C4-2B (cell line): ENCODE data around the gene CATSPER3.

ENCODE experiments used
- H3K27ac ChIP-seq: fragments of 450-650 bp; 2 replicates; pipeline ENCODE4 v1.5.1; 2017
- CTCF ChIP-seq: fragments of 450-650 bp; conservative IDR thresholded peaks from 2 replicates; pipeline ENCODE4 v1.5.1; 2017; ENCODE audit warnings: mild to moderate bottlenecking
- ZFX ChIP-seq: fragments of 450-650 bp; IDR thresholded peaks from 2 replicates; pipeline ENCODE4 v1.6.1; 2017

Gene CATSPER3

GRCh38 chr5:135019314-135019713 is 51.6 kb downstream of the CATSPER3 start:
- TF ChIP-seq CTCF (no peak), ZFX (no peak)
- H3K27ac ChIP-seq, result no peak overlapping the region

DNA sequence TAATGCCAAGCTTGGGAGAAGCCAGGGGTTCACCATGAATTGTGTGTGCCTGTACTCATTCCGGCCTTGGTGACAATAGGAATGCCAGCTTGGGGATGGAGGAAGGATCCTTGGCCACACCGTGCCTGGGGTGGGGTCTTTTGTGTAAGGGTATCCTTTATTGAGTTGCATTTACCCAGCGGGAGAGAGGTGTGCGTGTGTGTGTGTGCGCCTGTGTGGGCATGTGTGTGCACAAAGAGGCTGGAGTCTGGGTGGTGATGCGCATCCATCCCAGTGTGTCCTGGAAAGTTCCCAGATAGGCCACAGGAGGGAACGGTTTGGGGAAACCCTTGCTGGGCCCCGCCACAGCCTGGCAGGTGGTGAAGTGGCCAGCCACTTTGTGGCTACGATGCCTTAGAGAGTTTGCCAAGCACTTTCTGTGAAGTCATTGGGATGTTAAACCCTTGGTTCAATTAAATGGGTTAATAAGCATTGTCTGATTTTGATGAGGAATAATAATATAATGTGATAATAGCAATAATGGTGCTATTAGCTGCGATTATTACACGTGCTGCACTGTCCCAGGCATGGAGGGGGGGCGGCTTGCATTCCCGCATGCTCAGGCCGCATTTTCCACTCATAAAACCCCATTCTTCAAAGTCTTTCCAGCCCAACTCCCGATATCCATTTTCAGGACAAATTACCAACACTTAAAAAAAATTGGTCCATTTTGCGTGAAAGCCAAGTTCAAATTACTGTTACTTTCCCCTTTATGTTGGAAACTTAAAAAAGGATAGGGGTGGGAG is 52.6 kb downstream of the CATSPER3 start:
- TF ChIP-seq ZFX (no peak), CTCF (no peak)

GRCh38 chr5:135024956-135025729 is 57.4 kb downstream of the CATSPER3 start:
- TF ChIP-seq CTCF (no peak), ZFX (no peak)
- no peak overlapping the region for H3K27ac ChIP-seq

More for the DNA sequence above, 52.6 kb downstream of the CATSPER3 start:
- H3K27ac ChIP-seq, result no peak overlapping the region

DNA sequence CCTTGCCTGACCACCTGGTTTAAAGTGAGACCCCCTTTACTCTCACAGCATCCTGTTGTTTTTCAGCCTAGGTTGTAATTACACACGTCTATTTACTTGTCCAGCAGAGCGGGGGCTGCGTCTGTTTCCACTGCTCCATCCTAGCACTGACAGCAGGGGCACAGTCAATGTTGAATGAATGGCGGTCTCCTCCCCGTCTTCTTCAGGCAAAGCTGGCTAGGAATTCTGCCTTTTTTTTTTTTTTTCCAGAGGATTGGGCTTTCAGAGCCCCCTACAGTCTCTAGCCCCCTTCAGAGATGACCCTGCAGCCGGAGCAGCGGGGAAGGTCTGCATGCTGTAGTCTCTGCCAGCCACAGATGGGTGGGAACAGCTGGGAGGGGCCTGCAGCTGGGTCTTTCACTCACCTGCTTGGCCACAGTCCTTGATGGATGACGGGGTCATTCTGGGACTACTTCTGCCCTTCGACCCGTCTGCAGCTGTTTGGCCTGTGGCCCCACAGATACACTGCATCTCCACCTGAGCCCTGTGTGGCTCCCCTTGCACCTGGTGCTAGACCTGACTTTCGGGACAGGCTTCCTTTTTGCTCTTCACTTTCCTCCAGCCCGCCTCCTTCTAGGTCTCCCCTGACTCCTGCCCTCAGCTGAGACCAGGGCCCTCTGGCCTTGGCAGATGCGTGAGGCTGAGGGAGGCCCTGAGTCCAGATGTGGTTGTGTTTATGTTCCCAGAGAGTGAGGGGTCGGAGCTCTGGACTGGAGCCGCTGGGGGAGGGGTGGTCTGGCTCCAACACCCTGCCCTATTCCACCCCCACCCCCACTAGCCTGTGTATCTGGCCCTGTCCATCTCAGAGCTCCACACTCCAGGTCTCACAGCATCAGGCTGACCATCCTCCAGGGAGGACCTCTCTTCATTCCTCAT is 58.3 kb downstream of the CATSPER3 start:
- no peak overlapping the region for H3K27ac ChIP-seq
- TF ChIP-seq ZFX (no peak), CTCF (no peak)

DNA sequence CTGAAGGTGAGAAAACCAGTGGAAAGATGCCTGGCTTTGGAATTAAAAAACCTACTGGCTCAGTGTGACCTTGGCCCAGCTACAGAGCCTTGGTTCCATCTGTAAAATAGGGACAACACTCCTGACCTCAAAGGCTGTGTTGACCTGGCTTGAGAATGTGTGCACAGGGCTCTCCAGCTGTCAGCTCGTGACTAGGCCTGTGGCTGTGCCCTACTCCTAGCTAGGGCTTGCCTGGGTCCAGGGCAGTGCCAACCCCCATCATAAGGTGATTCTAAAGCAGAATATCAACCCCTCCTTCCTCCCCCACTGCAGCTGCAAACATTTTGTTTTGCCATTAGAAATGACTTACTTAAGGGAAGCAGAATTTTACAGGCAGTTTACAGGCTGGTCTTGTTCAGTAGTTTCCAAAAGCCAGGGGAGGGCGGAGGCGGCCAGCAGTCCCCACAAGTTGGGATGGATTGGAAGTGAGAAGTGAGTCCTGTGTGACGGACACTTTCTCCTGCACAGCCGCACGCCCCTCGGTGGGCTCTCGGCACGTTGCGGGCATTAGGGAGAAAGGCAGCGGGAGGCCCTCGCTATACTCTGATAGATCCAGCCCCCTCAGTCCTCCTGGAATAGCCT is 59.0 kb downstream of the CATSPER3 start:
- no peak overlapping the region for H3K27ac ChIP-seq
- TF ChIP-seq ZFX, result no peak
- TF ChIP-seq CTCF, result no peak

GRCh38 chr5:135027266-135027696 is 59.6 kb downstream of the CATSPER3 start:
- TF ChIP-seq ZFX, result no peak
- TF ChIP-seq CTCF, result no peak
- no peak overlapping the region for H3K27ac ChIP-seq
